Stimulated activated CD8-positive, alpha-beta memory T cell treated with anti-CD3 and anti-CD28 coated beads, Interleukin-4, amount 100 ng/mL, for 24 hours (primary cell): ENCODE measurements around the gene NUDT8.
"Not testable (repeated sequence)": the region's sequence is repeated elsewhere in the genome, so short reads cannot be mapped to it uniquely, and the experiment has no call there.

Experiments
- DNase-seq: peaks from one replicate; pipeline ENCODE4 v3.0.0-alpha.2; 2020; ENCODE audit warnings: low read depth

The NUDT8 gene

DNA sequence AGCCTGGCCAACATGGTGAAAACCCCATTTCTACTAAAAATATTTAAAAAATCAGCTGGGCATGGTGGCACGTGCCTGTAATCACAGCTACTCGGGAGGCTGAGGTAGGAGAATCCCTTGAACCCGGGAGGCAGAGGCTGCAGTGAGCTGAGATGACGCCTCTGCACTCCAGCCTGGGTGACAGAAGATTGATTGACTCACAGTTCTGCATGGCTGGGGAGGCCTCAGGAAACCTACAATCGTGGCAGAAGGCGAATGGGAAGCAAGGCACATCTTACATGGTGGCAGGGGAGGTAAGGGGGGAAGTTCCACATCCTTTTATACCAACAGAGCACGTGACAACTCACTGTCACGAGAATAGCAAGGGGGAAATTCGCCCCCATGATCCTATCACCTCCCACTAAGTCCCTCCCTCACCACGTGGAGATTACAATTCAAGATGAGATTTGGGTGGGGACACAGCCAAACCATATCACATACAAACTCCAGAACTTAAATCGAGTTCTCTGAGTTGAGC is 40.8 kb downstream of the NUDT8 start:
- DNase-seq, result not testable (repeated sequence)

DNA sequence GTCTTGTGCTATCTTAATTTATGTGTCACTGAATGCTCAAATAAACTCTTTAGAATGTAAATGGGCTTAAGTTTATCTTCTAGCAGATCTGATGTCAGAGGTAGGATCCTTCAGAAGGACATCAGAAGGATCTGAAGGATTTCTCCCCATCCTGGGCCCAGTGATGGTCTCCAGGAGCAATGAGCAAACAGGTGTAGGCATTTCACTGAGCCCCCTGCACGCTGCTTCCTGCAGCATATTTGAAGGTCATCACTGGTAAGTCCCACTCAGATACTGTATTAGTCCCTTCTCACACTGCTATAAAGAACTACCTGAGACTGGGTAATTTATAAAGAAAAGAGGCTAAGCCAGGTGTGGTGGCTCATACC is 41.6 kb downstream of the NUDT8 start:
- no peak for DNase-seq

DNA sequence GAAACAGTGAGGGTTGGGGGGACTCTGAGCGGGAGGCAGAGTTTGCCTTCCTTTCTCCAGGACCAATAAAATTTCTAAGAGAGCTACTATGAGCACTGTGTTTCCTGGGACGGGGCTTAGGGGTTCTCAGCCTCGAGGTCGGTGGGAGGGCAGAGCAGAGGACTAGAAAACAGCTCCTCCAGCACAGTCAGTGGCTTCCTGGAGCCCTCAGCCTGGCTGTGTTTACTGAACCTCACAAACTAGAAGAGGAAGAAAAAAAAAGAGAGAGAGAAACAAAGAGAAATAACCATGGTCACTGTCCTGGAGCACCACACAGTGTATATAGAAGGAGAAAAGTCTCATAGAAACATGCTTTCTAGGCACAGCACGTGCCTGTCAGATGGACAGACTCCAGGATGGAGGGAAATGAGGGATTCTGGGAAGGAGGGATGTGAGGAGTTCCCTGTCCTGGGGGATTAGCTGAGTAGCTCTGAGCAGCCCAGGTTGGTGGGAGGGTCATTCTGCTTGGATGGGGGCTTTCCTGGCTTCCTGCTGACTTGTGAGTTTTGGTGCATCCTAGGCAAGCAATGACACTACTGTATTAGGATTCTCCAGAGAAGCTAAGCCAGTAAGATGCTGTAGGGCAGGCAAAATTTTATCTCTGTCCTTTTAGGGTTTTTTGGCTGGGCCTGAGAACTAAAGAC is 43.0 kb downstream of the NUDT8 start:
- DNase-seq, result no peak

DNA sequence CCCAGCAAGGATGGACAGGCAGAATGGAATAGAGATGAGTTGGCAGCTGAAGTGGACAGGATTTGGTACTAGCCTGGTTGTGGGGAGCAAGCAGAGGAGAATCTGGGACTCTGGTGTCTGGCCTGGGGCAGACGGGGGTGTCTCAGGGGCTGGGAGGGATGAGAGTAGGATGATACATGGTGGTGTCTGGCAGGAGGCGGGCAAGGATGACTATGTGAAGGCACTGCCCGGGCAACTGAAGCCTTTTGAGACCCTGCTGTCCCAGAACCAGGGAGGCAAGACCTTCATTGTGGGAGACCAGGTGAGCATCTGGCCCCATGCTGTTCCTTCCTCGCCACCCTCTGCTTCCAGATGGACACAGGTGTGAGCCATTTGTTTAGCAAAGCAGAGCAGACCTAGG is 43.8 kb downstream of the NUDT8 start:
- no peak for DNase-seq

DNA sequence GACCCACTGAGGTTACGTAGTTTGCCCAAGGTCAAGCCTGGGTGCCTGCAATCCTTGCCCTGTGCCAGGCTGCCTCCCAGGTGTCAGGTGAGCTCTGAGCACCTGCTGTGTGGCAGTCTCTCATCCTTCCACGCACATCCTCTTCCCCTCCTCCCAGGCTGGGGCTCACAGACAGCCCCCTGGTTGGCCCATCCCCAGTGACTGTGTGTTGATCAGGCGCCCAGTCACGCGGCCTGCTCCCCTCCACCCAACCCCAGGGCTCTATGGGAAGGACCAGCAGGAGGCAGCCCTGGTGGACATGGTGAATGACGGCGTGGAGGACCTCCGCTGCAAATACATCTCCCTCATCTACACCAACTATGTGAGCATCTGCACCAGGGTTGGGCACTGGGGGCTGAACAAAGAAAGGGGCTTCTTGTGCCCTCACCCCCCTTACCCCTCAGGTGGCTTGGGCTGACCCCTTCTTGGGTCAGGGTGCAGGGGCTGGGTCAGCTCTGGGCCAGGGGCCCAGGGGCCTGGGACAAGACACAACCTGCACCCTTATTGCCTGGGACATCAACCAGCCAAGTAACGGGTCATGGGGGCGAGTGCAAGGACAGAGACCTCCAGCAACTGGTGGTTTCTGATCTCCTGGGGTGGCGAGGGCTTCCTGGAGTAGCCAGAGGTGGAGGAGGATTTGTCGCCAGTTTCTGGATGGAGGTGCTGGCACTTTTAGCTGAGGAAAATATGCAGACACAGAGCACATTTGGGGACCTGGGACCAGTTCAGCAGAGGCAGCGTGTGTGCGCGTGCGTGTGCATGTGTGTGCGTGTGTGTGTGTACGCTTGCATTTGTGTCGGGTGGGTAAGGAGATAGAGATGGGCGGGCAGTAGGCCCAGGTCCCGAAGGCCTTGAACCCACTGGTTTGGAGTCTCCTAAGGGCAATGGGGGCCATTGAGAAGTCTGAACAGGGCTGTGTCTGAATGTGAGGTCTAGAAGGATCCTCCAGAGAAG is 44.6 kb downstream of the NUDT8 start:
- DNase-seq, result no peak

DNA sequence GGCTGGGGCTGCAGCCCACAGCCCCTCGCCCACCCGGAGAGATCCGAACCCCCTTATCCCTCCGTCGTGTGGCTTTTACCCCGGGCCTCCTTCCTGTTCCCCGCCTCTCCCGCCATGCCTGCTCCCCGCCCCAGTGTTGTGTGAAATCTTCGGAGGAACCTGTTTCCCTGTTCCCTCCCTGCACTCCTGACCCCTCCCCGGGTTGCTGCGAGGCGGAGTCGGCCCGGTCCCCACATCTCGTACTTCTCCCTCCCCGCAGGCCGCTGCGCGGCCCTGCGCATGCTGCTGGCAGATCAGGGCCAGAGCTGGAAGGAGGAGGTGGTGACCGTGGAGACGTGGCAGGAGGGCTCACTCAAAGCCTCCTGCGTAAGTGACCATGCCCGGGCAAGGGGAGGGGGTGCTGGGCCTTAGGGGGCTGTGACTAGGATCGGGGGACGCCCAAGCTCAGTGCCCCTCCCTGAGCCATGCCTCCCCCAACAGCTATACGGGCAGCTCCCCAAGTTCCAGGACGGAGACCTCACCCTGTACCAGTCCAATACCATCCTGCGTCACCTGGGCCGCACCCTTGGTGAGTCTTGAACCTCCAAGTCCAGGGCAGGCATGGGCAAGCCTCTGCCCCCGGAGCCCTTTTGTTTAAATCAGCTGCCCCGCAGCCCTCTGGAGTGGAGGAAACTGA is 45.4 kb downstream of the NUDT8 start:
- no peak for DNase-seq

DNA sequence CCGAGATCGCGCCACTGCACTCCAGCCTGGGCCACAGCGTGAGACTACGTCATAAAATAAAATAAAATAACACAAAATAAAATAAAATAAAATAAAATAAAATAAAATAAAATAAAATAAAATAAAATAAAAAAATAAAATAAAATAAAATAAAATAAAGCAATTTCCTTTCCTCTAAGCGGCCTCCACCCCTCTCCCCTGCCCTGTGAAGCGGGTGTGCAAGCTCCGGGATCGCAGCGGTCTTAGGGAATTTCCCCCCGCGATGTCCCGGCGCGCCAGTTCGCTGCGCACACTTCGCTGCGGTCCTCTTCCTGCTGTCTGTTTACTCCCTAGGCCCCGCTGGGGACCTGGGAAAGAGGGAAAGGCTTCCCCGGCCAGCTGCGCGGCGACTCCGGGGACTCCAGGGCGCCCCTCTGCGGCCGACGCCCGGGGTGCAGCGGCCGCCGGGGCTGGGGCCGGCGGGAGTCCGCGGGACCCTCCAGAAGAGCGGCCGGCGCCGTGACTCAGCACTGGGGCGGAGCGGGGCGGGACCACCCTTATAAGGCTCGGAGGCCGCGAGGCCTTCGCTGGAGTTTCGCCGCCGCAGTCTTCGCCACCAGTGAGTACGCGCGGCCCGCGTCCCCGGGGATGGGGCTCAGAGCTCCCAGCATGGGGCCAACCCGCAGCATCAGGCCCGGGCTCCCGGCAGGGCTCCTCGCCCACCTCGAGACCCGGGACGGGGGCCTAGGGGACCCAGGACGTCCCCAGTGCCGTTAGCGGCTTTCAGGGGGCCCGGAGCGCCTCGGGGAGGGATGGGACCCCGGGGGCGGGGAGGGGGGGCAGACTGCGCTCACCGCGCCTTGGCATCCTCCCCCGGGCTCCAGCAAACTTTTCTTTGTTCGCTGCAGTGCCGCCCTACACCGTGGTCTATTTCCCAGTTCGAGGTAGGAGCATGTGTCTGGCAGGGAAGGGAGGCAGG is 46.2 kb downstream of the NUDT8 start, which contains the start of gene GSTP1:
TSS of gene GSTP1 (plus strand) at position 566 of the 958 bp plus-strand sequence. CDS start at position 598, 32 bp downstream.
- DNase-seq, result peak; percentile 79

DNA sequence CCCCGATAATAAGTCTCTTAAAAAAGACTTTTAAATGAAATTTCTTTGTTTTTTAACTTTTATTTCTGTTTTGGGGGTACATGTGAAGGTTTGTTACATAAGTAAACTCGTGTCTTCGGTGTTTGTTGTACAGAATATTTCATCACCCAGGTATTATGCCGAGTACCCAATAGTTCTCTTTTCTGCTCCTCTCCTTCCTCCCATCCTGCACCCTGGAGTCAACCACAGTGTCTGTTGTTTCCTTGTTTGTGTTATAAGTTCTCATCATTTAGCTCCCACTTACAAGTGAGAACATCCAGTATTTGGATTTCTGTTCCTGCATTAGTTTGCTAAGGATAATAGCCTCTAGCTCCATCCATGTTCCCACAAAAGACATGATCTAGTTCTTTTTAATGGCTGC is 47.7 kb downstream of the NUDT8 start:
- no peak for DNase-seq

DNA sequence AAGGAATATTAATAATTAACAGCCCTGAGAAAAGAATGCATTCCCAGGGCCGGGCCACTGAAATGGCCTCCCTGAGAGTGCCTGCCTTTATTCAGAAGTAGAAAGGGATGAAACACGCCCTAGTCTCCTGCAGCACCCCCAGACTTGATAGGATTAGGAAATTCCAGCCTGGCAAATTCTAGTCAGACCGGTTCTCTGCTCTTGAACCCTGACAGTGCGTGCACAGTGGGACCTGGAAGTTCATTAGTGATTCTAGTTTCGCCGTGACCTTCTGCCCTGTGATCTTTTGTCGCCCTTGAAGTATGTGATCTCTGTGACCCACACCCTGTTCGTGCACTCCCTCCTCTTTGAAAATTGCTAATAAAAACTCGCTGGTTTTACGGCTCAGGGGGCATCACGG is 48.3 kb downstream of the NUDT8 start:
- no peak for DNase-seq

DNA sequence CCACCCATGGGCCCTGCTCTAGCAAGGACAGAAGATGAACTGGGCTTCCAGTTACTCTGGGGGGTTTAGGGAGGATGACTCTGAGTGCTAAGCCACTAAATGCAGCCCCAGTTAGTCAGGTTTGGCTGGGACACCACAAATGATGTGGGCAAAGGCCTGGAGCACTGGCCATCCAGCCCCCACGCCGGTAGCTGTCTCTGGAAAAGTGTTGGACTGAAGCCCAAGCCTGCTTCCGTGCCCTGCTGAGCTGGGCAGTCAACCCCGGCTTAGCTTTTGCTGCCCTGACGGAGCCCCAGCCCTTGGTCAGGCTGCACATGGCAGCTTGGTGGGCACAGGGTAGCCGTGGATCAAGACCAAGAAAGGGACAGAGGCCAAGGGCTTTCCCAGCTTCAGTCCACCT is 51.8 kb downstream of the NUDT8 start:
- no peak for DNase-seq
